COLO668 (cell line): ENCODE results near the gene ADARB2.
"Not testable (repeated sequence)": the region's sequence is repeated elsewhere in the genome, so short reads cannot be mapped to it uniquely, and the experiment has no call there.

Source experiments
- DNase-seq: peaks from one replicate; lab custom pipeline; 2025; ENCODE audit not compliant: unreplicated experiment; lab: John Stamatoyannopoulos, UW

Gene ADARB2

GRCh38 chr10:1416456-1417037 is 320.8 kb downstream of the ADARB2 start:
- DNase-seq = no peak

- no peak for DNase-seq
These were observed 322.4 kb downstream of the ADARB2 start for GRCh38 chr10:1414893-1415292.

GRCh38 chr10:1414346-1414745 is 323.0 kb downstream of the ADARB2 start:
- not testable (repeated sequence) for DNase-seq

- DNase-seq = no peak
These were observed 323.5 kb downstream of the ADARB2 start for GRCh38 chr10:1413823-1414222.

- DNase-seq = peak; percentile 43
These were observed 324.1 kb downstream of the ADARB2 start for GRCh38 chr10:1413256-1413655.

DNA sequence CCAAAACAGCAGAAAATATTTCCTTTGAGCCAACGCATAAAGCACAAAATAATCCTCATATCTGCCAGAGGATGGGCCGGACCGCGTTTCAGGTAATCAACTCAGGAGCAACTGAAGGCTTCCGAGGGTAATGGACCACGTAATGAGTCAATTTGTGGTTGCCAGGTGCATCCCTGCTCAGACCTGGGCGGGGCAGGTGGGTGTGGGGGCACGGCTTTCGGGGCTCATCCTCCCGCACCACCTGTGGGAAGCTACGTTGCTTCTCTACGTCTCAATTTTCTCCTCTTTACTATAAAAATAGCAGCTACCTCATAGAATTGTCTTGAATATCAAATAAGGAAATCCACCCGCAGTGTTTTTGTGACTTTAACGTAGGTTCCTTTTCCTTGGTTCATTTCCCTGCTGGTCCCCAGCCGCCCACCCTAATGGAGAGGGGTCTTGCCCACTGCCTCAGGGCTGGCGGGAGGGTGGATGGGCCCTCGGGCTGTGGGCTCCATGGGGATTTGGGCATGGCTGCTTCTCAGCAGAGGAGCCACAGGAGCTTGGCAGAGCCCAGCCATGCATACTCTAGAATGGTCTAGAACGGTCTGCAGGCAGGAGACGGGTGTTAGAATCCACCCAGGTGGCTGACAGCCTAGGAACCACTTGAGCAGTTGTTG is 324.7 kb downstream of the ADARB2 start:
- peak; percentile 76 for DNase-seq

GRCh38 chr10:1411956-1412355 is 325.4 kb downstream of the ADARB2 start:
- no peak for DNase-seq

DNA sequence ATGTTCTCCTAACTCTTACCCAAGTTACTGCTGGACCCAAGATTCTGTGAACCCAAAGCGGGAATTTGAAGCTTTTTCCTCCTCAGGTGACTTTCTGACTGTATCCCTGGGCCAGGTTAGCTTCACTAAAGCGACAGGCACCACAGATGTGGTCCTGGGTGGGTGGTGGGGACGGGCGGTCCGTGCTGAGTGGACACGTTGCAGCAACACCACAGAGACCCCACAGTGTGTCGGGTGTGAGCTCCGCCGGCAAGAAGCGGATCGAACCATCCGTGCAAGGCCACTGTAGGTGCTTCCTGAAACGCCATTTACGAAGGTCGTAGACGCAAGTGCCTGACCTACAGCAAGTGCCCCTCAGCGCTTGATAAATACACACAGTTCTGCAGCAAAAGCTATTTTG is 325.9 kb downstream of the ADARB2 start:
- DNase-seq = no peak

DNA sequence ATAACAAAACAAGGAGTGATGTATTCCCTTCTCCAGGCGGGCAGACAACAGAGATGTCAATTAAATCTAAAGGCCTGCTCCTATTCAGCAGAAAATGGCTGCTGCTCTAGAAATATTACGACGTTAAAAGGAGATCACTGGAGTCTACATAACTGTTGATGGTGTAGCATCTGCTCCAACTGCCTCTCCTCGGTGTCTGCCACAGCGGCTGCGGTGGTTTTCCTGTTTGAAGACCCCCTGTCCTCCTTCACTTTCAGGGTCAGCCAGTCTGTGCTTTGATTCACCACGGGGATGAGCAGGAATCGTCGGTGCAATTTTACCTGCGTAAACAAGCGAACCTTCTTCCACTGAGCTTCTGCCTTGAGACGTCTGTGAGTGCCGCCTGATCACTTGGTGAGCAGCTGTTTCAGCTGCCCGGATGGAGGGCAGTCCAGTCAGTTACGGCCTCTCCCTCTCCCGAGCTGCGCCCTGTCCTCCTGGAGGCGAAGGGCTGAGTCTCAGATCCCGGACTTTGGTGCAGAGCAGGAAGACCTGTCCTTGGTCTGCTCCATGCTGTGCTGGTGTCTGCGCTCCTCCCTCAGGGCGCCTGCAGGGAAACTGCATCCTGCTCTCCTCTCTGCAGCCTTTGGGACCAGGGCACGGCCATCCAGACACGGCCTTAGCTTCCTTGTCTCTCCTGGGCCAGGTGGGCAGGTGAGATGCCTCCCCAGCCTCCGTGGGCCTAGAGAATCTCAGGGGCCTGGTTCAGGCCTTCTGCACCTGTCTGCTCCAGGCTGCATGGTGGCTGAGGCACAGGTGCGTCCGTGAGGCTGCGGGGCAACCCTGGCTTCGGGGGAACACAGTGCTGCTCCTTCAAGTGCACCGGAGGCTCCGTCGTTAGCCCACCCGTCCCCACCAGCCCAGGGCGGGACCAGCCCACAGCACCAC is 326.6 kb downstream of the ADARB2 start:
- DNase-seq = no peak

DNA sequence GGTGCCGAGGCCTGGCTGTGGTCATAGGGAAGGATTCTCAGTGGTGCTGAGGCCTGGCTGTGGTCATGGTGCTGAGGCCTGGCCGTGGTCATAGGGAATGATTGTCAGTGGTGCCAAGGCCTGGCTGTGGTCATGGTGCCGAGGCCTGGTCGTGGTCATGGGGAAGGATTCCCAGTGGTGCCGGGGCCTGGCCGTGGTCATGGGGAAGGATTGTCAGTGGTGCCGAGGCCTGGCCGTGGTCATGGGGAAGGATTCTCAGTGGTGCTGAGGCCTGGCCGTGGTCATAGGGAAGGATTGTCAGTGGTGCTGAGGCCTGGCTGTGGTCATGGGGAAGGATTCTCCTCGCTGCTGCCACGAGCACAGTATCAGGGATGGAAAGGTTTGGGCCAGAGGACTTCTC is 327.3 kb downstream of the ADARB2 start:
- no peak for DNase-seq

DNA sequence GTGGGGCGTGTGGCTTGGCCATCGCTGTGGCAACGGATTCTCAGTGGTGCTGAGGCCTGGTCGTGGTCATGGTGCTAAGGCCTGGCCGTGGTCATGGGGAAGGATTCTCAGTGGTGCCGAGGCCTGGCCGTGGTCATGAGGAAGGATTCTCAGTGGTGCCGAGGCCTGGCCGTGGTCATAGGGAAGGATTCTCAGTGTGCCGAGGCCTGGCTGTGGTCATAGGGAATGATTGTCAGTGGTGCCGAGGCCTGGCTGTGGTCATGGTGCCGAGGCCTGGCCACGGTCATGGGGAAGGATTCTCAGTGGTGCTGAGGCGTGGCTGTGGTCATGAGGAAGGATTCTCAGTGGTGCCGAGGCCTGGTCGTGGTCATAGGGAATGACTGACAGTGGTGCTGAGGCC is 327.9 kb downstream of the ADARB2 start:
- no peak for DNase-seq

- no peak for DNase-seq
These were observed 328.5 kb downstream of the ADARB2 start for GRCh38 chr10:1408651-1409367.

DNA sequence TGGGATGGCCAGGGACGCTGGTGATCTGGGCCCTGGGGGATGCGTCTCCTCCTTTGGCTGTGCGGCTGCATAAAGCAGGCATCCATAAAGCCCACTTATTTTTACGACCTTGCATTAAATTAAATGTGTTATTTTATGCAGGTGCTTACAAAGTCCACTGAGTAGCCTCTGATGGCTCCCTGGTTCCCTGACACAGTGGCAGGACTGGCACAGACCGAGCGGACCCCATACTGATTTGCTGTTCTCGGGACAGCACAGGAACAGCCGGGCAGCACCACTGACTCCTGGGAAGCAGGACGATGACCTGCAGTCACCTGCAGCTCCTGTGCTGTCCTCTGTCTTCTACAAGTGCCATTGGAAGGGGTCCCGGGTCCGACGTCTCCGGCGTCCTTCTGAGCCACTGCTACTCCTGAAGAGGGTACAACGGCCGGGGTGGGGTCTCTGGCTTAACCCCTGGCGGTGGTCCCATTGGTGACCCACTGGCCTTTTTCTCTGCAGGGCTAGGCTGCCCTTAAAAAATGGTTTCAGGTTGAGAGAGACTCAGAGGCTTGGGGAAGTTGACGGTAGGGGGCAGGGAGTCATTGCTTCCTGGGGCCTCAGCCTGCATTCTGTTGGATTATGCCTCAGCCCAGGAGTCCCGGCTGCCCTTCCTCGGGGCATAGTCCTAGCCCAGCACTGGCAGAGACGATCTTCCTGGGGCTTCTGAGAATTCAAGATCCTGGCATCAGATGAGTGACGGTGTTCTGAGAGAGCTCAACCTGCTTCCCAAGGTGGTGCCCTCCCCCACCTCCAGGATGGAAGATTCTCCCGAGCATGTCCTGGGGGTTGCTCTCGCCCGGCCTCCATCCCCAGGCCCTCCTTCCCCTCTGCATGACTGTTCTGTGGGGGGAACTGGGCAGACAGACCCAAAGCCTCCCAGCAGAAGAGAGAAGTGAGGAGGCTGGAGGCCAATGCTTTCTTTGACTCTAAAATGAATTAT is 330.1 kb downstream of the ADARB2 start:
- DNase-seq = no peak

DNA sequence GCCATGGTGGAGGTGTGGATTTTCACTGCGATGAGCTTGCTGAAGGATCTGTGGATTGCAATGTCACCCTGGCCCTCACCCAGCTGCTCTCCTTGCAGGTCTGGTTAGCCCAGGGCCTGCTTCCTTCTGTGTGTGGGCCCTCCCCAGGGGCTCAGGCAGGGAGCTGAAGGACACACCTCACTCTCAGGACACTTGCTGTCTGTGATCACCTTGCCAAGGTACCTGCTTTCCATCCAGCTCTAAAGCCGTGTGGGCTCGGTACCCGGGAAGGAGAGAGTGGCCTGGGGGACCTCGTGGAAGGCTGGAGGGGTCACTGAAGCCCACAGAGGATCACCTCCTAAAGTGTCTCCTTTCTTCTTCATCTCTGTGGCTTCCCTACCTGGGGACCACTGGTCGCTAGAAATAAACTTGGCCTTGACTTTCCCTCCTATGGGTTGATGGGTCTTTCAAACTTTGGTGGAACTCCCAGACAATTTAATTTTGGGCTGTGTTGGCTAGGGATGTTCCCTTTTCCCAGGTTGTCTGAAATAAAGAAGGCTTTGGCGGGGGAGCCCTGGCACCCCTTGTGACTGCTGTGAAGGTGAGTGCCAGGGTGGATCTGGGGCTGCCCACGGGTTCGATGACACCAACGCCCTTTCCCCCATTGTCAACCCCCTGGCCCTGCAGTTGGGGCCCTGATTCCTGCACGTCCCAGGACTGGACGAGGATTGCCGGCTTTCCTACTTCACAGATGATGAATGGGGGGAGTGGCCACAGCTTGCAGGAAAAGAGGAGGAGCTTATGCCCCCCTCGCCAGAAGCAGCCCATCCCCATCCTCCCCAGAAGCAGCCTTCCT is 331.0 kb downstream of the ADARB2 start:
- DNase-seq = no peak

DNA sequence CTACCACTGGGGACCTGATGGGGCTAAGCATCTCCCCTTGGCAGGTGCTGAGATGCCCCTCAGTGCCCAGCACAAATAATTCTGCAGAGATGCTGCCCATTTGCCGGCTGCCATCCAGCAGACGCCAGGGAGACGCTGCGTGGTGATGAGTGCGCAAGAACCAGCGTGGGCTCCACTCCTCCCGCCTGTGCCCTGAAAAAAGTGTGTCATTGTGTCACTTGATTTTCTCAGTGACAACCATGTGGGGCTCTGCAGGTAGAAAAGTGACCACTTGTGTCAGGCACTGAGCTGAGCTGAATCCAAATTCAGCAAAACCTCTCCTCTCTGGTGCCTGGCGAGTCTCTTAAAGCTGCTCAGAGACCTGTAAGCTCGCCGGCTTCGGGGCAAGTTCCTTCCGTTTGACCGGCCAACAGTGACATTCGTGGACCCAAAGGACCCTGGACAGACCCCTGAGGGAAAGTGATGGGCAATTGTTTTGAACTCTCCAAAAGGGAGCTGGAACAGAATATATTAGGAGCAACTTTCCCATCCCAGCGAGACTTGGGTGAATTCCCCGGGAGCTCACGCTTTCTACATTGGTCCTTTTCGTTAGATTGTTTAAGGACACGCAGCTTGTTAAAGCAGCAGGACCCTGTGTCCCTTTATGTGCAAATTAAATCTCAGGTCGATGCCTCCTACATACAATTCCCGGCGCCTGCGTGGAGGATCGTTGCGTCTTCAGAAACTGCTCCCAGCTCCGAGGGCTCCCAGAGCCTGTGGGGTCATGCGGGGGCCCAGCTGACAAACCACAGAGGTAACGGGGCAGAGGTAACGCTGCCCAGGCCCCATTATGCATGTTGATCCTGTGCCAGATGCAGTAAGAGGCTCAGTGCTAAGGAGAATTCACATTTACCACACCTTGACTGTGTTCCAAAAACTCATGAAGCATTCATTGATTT is 332.7 kb downstream of the ADARB2 start:
- no peak for DNase-seq

DNA sequence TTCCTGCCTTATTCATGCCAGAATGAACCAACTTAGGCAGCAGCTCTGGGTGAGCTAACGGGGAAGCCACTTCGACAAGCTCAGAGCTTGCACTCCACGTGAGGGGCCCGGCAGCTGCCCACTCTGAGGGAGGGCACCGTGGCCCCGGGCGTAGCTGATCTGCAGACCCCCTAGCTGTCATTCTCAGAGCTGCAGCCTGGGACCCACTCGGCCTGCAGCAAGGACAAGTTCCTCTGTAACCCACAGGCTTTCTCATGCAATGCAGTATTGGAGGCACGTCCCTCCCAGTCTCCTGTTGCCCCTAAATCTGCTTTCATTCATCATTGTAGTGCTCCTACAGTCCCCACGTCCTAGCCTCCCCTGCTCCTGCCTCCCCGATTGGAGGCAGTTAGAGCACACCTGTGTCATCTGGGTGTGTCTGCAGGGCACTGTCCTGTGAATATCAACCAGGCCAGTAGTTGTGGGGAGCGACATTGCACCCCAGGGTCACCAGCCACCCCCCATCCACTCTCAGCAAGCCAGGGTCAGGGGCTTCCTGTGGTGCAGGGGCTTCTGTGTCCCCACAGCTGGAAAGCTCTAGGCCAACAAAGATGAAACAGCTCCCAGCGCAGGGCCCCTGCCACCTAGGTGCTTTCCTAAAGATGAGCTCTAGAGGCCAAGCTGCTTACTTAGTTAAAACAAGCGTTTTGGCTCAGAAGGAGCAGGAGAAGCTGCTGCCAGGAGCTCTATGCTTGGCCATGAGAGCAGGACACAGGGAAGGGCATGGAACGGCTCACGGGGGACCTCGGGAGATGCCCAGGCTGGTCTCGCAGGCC is 333.6 kb downstream of the ADARB2 start:
- DNase-seq = no peak

DNA sequence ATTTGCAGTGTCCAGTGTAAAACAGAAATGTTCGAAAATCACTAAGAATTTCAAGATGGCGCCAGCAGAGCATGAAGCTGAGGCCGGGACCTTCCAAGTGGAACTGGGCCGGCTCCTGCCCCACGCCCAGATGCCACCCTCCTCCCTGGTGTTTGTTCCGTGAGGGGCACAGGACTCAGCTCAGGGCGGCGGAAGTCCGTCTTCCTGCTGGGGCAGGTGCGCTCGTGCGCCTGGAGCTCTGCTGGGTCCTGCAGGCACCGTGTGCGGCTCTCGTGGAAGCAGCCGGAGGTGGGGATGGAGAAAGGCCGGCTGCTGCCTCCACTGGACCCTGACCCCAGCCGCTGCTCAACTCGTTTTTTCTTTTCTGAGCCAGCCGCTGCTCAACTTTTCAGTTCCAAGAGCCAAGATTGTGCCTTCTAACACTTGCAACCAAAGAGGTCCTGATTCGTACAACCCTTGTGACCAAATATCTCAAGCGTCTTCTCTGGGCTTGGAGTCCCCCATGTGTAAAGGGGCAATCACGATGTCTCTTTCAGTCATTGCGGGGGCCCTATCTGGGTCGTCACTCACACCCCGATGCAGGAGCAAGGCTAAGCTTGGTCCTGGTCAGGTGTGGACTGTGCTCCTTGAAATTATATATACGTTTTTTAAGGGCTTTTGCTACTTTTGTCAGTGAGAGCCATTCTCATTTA is 334.4 kb downstream of the ADARB2 start:
- DNase-seq = no peak
